DND-41 (cell line): ENCODE data around the gene LYZL1.

Experiments
- CTCF ChIP-seq: IDR thresholded peaks from 2 replicates; pipeline ENCODE4 v1.5.1; 2012; ENCODE audit warnings: borderline replicate concordance, low read length, moderate library complexity, mild to moderate bottlenecking; ENCODE audit not compliant: poor library complexity, severe bottlenecking; ENCODE audit errors: extremely low read depth
- EZH2 ChIP-seq: IDR thresholded peaks from 3 replicates; pipeline ENCODE4 v1.6.1; 2012; ENCODE audit warnings: borderline replicate concordance, low read depth, mild to moderate bottlenecking, moderate library complexity, low read length, inconsistent platforms; ENCODE audit not compliant: severe bottlenecking

GRCh38 chr10:29254123-29255046 lies 34.5 kb upstream of the LYZL1 start:
- TF ChIP-seq CTCF (no peak), EZH2 (no peak)
